GM23338 (cell line): ENCODE data around the gene PDGFC.

Experiments
- EZH2 ChIP-seq: fragments of 200-600 bp; sonication (generic); IDR thresholded peaks from one replicate; pipeline ENCODE4 v1.8.0; 2017; ENCODE audit warnings: antibody characterized with exemption, mild to moderate bottlenecking, low read depth; ENCODE audit not compliant: unreplicated experiment
- EZH2phosphoT487 ChIP-seq: fragments of 200-600 bp; sonication (generic); IDR thresholded peaks from one replicate; pipeline ENCODE4 v1.8.1; 2018; ENCODE audit warnings: antibody characterized with exemption; ENCODE audit not compliant: unreplicated experiment
- JUNB ChIP-seq: IDR thresholded peaks from one replicate; pipeline ENCODE4 v1.6.1; 2016; ENCODE audit warnings: antibody characterized with exemption; ENCODE audit not compliant: unreplicated experiment
- POLR2AphosphoS5 ChIP-seq: IDR thresholded peaks from 2 replicates; pipeline ENCODE4 v1.6.1; 2016; ENCODE audit warnings: antibody characterized with exemption, low read depth
- TF ChIP-seq, protein P1 (sequence below), 2 experiments: fragments of 200-600 bp in 1 of 2; sonication (generic) in 1 of 2; conservative IDR thresholded peaks; 2 replicates each; pipeline versions ENCODE4 v1.5.1 to v1.6.1; 2016 to 2017; ENCODE audit warnings: antibody characterized with exemption in 2 of 2, low read depth in 2 of 2, mild to moderate bottlenecking in 2 of 2, moderate library complexity in 1 of 2
- TF ChIP-seq, protein P2 (sequence below): IDR thresholded peaks from one replicate; pipeline ENCODE4 v1.6.1; 2018; ENCODE audit warnings: antibody characterized with exemption; ENCODE audit not compliant: unreplicated experiment

DNA sequence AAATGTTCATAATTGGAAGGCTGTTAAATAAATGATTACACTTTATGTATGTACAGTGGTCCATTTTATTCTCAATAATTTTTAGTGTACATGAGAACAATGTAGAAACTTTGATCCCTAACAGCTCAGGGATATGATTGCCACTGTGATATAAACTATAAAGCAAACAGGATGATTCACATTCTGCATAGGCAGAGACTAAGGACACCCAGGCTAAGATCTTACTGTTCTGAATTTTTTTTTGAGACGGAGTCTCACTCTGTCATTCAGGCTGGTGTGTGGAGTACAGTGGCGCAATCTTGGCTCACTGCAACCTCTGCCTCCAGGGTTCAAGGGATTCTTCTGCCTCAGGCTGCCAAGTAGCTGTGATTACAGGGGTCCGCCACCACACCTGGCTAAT is 186.6 kb downstream of the PDGFC start:
- TF ChIP-seq EZH2 (no peak), EZH2phosphoT487 (no peak), POLR2AphosphoS5 (no peak), JUNB (no peak)
- TF ChIP-seq, protein P1, sequence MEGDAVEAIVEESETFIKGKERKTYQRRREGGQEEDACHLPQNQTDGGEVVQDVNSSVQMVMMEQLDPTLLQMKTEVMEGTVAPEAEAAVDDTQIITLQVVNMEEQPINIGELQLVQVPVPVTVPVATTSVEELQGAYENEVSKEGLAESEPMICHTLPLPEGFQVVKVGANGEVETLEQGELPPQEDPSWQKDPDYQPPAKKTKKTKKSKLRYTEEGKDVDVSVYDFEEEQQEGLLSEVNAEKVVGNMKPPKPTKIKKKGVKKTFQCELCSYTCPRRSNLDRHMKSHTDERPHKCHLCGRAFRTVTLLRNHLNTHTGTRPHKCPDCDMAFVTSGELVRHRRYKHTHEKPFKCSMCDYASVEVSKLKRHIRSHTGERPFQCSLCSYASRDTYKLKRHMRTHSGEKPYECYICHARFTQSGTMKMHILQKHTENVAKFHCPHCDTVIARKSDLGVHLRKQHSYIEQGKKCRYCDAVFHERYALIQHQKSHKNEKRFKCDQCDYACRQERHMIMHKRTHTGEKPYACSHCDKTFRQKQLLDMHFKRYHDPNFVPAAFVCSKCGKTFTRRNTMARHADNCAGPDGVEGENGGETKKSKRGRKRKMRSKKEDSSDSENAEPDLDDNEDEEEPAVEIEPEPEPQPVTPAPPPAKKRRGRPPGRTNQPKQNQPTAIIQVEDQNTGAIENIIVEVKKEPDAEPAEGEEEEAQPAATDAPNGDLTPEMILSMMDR (conservative IDR thresholded peaks at IDR 0.05; ENCODE audit: low read depth in 2 of 2) = no peak
- TF ChIP-seq, protein P2, sequence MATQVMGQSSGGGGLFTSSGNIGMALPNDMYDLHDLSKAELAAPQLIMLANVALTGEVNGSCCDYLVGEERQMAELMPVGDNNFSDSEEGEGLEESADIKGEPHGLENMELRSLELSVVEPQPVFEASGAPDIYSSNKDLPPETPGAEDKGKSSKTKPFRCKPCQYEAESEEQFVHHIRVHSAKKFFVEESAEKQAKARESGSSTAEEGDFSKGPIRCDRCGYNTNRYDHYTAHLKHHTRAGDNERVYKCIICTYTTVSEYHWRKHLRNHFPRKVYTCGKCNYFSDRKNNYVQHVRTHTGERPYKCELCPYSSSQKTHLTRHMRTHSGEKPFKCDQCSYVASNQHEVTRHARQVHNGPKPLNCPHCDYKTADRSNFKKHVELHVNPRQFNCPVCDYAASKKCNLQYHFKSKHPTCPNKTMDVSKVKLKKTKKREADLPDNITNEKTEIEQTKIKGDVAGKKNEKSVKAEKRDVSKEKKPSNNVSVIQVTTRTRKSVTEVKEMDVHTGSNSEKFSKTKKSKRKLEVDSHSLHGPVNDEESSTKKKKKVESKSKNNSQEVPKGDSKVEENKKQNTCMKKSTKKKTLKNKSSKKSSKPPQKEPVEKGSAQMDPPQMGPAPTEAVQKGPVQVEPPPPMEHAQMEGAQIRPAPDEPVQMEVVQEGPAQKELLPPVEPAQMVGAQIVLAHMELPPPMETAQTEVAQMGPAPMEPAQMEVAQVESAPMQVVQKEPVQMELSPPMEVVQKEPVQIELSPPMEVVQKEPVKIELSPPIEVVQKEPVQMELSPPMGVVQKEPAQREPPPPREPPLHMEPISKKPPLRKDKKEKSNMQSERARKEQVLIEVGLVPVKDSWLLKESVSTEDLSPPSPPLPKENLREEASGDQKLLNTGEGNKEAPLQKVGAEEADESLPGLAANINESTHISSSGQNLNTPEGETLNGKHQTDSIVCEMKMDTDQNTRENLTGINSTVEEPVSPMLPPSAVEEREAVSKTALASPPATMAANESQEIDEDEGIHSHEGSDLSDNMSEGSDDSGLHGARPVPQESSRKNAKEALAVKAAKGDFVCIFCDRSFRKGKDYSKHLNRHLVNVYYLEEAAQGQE = no peak
